AG09309 (cell line): ENCODE results near the gene DERL2.

Experiments used
- DNase-seq: peaks from one replicate; pipeline ENCODE4 v3.0.0-alpha.2; 2010; ENCODE audit warnings: low read depth
- H3K4me3 ChIP-seq: 2 replicates; pipeline ENCODE4 v1.5.1; 2011; ENCODE audit warnings: mild to moderate bottlenecking, low read depth, low read length, moderate library complexity; ENCODE audit not compliant: control insufficient read depth
- TF ChIP-seq, protein P1 (sequence below): IDR thresholded peaks from 2 replicates; pipeline ENCODE4 v1.5.1; 2011; ENCODE audit warnings: mild to moderate bottlenecking, low read depth, low read length, inconsistent platforms; ENCODE audit not compliant: insufficient read depth, control insufficient read depth; ENCODE audit errors: missing control alignments

The DERL2 gene

DNA sequence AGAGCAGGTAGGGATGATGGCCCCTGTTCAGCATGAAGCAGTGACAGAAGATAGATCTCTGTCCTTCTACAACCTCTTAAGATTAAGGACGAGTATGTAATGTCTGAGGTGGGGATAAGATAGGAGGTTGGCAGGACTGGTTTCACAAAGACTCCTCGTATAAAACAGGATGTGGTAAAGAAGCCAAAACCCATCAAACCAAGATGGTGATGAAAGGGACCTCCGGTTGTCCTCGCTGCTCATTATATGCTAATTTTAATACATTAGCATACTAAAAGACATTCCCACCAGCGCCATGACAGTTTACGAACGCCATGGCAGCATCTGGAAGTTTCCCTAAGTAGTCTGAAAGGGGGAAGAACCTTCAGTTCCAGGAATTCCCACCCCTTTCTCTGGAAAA, 27.6 kb upstream of the DERL2 start:
- TF ChIP-seq, protein P1, sequence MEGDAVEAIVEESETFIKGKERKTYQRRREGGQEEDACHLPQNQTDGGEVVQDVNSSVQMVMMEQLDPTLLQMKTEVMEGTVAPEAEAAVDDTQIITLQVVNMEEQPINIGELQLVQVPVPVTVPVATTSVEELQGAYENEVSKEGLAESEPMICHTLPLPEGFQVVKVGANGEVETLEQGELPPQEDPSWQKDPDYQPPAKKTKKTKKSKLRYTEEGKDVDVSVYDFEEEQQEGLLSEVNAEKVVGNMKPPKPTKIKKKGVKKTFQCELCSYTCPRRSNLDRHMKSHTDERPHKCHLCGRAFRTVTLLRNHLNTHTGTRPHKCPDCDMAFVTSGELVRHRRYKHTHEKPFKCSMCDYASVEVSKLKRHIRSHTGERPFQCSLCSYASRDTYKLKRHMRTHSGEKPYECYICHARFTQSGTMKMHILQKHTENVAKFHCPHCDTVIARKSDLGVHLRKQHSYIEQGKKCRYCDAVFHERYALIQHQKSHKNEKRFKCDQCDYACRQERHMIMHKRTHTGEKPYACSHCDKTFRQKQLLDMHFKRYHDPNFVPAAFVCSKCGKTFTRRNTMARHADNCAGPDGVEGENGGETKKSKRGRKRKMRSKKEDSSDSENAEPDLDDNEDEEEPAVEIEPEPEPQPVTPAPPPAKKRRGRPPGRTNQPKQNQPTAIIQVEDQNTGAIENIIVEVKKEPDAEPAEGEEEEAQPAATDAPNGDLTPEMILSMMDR = no peak
- no peak for DNase-seq
- no peak overlapping the region for H3K4me3 ChIP-seq

GRCh38 chr17:5511401-5512225, 25.6 kb upstream of the DERL2 start:
- TF ChIP-seq, protein P1 = no peak
- no peak for DNase-seq
- H3K4me3 ChIP-seq = no peak overlapping the region

GRCh38 chr17:5510771-5511170, 24.8 kb upstream of the DERL2 start:
- no peak for DNase-seq
- H3K4me3 ChIP-seq = no peak overlapping the region
- TF ChIP-seq, protein P1 = no peak

DNA sequence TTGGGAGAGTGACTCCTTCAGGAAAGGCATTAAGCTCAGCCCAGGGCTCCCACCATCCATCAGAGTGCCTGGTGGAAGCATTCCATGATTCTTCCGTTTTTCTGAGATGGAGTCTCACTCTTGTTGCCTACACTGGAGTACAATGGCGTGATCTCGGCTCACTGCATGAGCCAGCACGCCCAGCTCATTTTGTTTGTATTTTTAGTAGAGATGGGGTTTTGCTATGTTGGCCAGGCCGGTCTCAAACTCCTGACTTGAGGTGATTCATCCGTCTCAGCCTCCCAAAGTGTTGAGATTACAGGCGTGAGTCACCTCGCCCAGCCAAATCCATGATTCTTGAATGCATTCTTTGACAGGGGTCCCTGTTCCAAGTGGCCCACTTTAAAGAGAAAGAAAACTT, 23.5 kb upstream of the DERL2 start:
- no peak overlapping the region for H3K4me3 ChIP-seq
- DNase-seq = no peak
- TF ChIP-seq, protein P1 = no peak

GRCh38 chr17:5508810-5509209, 22.8 kb upstream of the DERL2 start:
- no peak overlapping the region for H3K4me3 ChIP-seq
- TF ChIP-seq, protein P1 = no peak
- no peak for DNase-seq

DNA sequence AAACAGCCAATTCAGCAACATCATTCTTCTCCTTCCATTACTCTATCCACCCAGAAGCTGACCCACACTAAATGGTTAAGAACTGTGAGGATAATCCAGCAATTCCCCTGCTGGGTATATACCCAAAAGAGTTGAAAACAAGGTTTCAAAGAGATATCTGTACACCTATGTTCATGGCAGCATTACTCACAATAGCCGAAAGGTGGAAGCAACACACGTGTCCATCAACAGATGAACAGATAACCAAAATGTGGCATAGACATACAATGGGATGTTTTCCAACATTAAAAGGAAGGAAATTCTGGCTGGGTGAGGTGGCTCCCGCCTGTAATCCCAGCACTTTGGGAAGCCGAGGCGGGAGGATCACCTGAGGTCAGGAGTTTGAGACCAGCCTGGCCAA, 20.3 kb upstream of the DERL2 start:
- no peak overlapping the region for H3K4me3 ChIP-seq
- TF ChIP-seq, protein P1 = no peak
- no peak for DNase-seq

DNA sequence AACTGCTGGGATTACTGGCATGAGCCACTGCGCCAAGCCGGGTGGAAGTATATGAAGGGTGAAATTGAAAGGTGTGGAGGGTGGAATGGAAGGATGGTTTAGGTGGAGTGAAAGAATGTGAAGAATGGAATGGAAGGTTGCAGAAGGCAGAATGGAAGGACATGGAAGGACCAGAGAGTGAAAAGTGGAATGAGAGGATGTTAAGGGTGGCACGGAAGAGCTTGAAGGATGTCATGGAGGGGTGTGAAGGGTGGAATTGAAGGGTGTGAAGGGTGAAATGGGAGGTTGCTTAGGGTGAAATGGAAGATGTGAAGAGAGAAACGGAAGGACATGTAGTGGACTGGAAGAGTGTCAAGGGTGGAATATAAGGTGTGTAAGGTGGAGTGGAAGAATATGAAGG, 16.6 kb upstream of the DERL2 start:
- DNase-seq = no peak
- no peak overlapping the region for H3K4me3 ChIP-seq
- TF ChIP-seq, protein P1 = no peak
